ENCODE data around the gene ADK.

DNA sequence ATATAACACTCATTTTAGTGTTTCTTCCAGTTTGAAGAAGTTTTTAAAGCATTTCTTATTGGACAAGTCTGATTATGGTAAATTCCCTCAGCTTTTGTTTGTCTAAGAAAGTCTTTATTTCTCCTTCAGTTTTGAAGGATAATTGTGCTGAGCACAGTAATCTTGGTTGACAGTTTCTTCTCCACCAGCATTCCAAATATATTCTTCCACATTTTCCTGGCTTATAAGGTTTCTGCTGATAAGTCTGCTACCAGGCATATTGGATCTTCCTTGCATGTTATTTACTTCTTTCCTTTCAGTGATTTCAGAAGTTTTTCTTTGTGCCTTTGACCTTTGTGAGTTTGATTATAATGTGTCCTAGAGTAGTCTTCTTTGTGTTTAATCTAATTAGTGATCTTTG lies 210.7 kb downstream of the ADK start:
- TF ChIP-seq POLR2AphosphoS5 (IDR thresholded peaks at IDR 0.05): no peak
- TF ChIP-seq, protein P1, sequence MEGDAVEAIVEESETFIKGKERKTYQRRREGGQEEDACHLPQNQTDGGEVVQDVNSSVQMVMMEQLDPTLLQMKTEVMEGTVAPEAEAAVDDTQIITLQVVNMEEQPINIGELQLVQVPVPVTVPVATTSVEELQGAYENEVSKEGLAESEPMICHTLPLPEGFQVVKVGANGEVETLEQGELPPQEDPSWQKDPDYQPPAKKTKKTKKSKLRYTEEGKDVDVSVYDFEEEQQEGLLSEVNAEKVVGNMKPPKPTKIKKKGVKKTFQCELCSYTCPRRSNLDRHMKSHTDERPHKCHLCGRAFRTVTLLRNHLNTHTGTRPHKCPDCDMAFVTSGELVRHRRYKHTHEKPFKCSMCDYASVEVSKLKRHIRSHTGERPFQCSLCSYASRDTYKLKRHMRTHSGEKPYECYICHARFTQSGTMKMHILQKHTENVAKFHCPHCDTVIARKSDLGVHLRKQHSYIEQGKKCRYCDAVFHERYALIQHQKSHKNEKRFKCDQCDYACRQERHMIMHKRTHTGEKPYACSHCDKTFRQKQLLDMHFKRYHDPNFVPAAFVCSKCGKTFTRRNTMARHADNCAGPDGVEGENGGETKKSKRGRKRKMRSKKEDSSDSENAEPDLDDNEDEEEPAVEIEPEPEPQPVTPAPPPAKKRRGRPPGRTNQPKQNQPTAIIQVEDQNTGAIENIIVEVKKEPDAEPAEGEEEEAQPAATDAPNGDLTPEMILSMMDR (IDR thresholded peaks at IDR 0.05 in 8 of 11, conservative IDR thresholded peaks at IDR 0.05 in 3 of 11): no peak
